Upper lobe of left lung (tissue), 4 donors: Measurements from ENCODE around the gene KCNJ9.

Experiments
- CTCF ChIP-seq, 6 experiments: fragments of 450-650 bp in 4 of 6; fragments of 200-600 bp in 2 of 6; sonication (generic) in 2 of 6; IDR thresholded peaks; one replicate each; pipeline ENCODE4 v1.5.1; 2016 to 2019; ENCODE audit warnings: antibody characterized with exemption in 6 of 6
- EP300 ChIP-seq, 4 donors: sonication (generic); formaldehyde crosslinking; IDR thresholded peaks; one replicate each; pipeline ENCODE4 v1.5.1; 2017; ENCODE audit warnings: antibody characterized with exemption in 4 of 4, control low read depth in 2 of 4
- POLR2A ChIP-seq, 4 donors: fragments of 450-650 bp; IDR thresholded peaks; one replicate each; pipeline ENCODE4 v1.5.1; 2016 to 2017; ENCODE audit warnings: antibody characterized with exemption in 4 of 4, mild to moderate bottlenecking in 2 of 4
- POLR2AphosphoS5 ChIP-seq, 2 donors: sonication (generic); formaldehyde crosslinking; IDR thresholded peaks; one replicate each; pipeline ENCODE4 v1.5.1; 2017; ENCODE audit warnings: antibody characterized with exemption in 2 of 2

GRCh38 chr1:160032165-160032820, 49.0 kb upstream of the KCNJ9 start:
- TF ChIP-seq CTCF (IDR thresholded peaks at IDR 0.05) (no peak), EP300 (IDR thresholded peaks at IDR 0.05) (no peak), POLR2A (IDR thresholded peaks at IDR 0.05) (no peak), POLR2AphosphoS5 (IDR thresholded peaks at IDR 0.05) (no peak)
